Cardiac muscle cell (in vitro differentiated cells and primary cell): ENCODE results near the gene SPI1. TPM values are rescaled to one million over a fixed set of nuclear protein-coding genes. Genes with fewer than 3 reads are reported as not detected.
A peak's percentile ranks its signal among the peaks of the same experiment; 100 is the strongest.

Experiments used
- DNase-seq, 2 donors: peaks; one replicate each; pipeline versions ENCODE4 v3.0.0 to v3.0.0-alpha.2; 2010 to 2017; ENCODE audit warnings: low read depth in 1 of 2, low spot score in 1 of 2
- H3K27ac ChIP-seq: fragments of 200-600 bp; sonication (generic); 2 replicates; pipeline ENCODE4 v1.5.1; 2016
- H3K27me3 ChIP-seq: fragments of 200-600 bp; sonication (generic); 2 replicates; pipeline ENCODE4 v1.6.0; 2016; ENCODE audit warnings: control low read depth
- H3K36me3 ChIP-seq: fragments of 200-600 bp; sonication (generic); 2 replicates; pipeline ENCODE4 v1.5.1; 2016; ENCODE audit warnings: control low read depth
- H3K4me1 ChIP-seq: fragments of 200-600 bp; sonication (generic); 2 replicates; pipeline ENCODE4 v1.8.1; 2017; ENCODE audit warnings: low read depth, mild to moderate bottlenecking, mixed run types
- H3K4me3 ChIP-seq: fragments of 200-600 bp; sonication (generic); 2 replicates; pipeline ENCODE4 v1.5.1; 2016; ENCODE audit warnings: mild to moderate bottlenecking
- H3K9me3 ChIP-seq: fragments of 200-600 bp; sonication (generic); 2 replicates; pipeline ENCODE4 v1.5.1; 2017; ENCODE audit warnings: low read depth, mild to moderate bottlenecking, control low read depth
- polyA plus RNA-seq: library from polyadenylated mRNA; unstranded; fragments of >200 nt; fragmentation: Nextera tagmentation; extraction: Ambion mirVana; gene quantifications from 2 replicates; pipeline ENCODE4 v1.2.1, GENCODE V29; 2016
- total RNA-seq: library from RNA; depleted of rRNA; stranded (reverse); fragments of >200 nt; gene quantifications from 2 replicates; pipeline ENCODE4 v1.2.3, GENCODE V29; 2016
- TF ChIP-seq, protein P1 (sequence below): IDR thresholded peaks from 2 replicates; pipeline ENCODE4 v1.5.1; 2012; ENCODE audit warnings: low read depth, mild to moderate bottlenecking, low read length

Gene SPI1
- total and polyA plus RNA-seq, 2 experiments from 2014 or later = 0.56 TPM; not detected in 1

DNA sequence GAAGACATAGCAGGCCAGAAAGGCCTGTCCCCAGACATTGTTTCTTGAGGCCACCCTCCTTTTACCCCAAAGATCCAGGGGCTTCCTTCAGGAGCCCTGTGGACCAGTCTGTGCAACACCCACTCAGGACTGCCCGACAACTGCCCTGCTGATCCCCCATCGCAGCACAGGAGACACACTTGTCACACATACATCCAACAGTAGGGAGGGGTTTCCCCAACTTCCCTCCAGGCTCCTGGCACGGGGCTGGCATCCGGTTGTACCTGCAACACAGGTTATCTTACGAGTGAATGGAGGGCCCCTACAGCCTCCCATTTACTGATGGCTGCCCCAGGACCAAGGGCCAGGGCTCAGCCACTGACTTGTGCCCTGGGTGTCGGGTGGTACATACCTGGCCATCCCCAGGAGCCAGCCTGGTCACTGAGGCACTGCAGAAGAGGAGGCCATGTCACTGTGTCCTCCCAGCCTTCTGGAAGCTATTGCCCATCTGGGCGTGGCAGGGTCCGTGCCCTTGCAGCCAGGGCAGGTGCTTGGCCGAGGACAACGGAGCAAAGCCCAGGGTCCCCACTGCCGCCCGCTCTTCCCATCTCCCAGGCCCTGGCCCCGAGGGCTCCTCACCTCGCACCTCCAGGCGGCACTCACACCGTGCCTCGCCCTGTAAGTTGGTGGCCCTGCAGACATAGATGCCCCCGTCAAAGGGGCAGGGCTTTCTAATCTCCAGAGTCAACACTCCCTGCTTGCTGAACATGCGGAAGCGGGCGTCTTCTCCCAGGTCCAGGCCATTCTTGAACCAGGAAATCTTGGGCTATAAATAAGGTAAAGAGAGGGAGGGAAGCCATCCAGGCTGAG, 46.7 kb downstream of the SPI1 start:
- Histone ChIP-seq H3K9me3 (no peaks in the 10 kb centered on the region), H3K27ac (peak overlapping the region; percentile 85), H3K4me3 (no peak overlapping the region), H3K36me3 (peaks cover 70% of the 10 kb centered on the region), H3K4me1 (no peaks in the 10 kb centered on the region), H3K27me3 (no peaks in the 10 kb centered on the region)
- no peak for DNase-seq
- TF ChIP-seq, protein P1, sequence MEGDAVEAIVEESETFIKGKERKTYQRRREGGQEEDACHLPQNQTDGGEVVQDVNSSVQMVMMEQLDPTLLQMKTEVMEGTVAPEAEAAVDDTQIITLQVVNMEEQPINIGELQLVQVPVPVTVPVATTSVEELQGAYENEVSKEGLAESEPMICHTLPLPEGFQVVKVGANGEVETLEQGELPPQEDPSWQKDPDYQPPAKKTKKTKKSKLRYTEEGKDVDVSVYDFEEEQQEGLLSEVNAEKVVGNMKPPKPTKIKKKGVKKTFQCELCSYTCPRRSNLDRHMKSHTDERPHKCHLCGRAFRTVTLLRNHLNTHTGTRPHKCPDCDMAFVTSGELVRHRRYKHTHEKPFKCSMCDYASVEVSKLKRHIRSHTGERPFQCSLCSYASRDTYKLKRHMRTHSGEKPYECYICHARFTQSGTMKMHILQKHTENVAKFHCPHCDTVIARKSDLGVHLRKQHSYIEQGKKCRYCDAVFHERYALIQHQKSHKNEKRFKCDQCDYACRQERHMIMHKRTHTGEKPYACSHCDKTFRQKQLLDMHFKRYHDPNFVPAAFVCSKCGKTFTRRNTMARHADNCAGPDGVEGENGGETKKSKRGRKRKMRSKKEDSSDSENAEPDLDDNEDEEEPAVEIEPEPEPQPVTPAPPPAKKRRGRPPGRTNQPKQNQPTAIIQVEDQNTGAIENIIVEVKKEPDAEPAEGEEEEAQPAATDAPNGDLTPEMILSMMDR = no peak

DNA sequence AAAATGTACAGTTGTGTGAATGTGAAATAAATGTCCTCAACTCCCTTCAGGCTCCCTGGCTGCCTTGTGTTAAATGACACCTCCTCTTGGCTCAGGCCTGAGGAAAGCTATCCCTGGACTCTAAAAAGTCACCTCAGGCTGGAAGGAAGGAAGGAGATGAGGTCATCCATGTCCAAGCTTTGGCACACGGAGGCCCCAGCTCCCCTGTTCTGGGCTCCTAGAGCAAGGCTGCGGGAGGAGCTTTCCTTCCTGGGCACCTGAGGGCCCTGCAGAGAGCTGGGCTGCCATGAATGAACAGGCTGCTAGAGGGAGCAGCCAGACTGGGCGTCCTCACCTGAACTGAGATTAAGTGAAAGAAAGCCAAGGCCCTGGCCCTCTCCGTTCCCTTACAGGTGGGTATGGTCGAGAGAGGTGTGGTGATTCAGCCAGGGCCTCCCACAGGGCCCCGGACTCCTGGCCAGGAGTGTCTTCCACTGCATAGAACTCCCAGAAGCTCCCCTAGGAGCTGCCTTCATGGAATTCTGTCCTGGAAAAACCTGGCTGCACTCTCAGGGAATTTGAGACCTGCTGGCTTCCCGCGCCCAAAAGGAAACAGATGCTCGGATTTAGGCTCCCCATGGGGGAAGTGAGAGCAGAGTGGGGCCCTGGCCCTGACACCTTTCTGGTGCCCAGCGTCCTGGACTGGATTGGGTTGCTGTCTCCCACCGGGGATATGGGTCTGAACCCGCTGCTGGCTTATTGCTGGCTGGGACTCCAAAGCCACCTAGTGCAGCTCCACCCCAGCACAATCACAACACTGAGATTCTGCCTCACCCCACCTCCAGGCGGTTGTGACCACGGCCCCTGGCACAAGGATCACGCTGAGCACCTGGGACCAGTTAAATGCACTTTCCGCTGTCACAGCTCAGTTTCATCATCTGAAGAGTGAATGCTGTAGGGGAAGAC, 48.1 kb downstream of the SPI1 start:
- Histone ChIP-seq H3K27ac (peak overlapping the region; percentile 85), H3K36me3 (peaks cover 60% of the 10 kb centered on the region), H3K27me3 (no peaks in the 10 kb centered on the region), H3K4me1 (no peaks in the 10 kb centered on the region), H3K9me3 (no peaks in the 10 kb centered on the region), H3K4me3 (no peak overlapping the region)
- DNase-seq = peak in 1 of 2 donors; percentile 12
- TF ChIP-seq, protein P1 = no peak

DNA sequence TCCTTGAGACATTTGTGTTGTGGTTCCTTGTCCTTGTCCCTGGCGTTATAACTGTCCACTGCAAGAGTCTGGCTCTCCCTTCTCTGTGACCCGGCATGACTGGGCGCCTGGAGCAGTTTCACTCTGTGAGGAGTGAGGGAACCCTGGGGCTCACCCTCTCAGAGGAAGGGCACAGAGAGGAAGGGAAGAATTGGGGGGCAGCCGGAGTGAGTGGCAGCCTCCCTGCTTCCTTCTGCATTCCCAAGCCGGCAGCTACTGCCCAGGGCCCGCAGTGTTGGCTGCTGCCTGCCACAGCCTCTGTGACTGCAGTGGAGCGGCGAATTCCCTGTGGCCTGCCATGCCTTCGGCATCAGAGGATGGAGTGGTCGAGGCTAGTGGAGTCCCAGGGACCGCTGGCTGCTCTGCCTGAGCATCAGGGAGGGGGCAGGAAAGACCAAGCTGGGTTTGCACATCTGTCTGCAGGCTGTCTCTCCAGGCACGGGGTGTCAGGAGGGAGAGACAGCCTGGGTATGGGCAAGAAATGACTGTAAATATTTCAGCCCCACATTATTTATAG, 48.8 kb downstream of the SPI1 start:
- TF ChIP-seq, protein P1 = no peak
- no peaks in the 10 kb centered on the region for H3K4me1 ChIP-seq
- H3K27me3 ChIP-seq = no peaks in the 10 kb centered on the region
- peak overlapping the region; percentile 85 for H3K27ac ChIP-seq
- H3K9me3 ChIP-seq = no peaks in the 10 kb centered on the region
- no peak for DNase-seq
- peaks cover 52% of the 10 kb centered on the region for H3K36me3 ChIP-seq
- no peak overlapping the region for H3K4me3 ChIP-seq

DNA sequence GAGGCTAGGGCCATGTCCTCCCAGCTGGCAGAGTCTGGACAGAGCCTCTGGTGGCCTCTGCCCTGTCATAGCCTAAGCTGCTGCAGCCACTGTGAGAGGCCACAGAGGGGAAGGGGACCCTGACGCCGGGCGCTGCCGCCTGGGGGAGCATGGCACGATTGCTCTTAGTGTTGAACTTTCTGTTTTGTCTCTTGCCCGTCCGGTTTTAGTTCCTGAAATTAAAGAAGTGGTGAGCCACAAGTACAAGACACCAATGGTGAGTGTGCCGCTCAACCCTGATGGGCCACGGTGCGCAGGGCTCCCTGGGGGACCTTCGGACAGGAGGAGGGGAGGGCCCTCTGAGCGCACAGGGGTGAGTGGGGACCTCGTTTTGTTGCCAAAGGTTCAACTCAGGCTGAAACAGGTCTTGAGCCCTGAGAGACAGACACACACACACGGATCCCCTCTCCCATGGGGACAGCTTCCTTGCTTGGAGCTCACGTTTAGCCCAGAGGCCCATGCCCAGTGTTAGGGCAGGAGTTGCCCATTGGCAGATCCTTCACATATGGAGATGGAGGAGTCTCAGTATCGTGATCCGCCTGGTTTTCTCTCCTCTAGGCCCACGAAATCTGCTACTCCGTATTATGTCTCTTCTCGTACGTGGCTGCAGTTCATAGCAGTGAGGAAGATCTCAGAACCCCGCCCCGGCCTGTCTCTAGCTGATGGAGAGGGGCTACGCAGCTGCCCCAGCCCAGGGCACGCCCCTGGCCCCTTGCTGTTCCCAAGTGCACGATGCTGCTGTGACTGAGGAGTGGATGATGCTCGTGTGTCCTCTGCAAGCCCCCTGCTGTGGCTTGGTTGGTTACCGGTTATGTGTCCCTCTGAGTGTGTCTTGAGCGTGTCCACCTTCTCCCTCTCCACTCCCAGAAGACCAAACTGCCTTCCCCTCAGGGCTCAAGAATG, 49.6 kb downstream of the SPI1 start:
- H3K36me3 ChIP-seq = peaks cover 45% of the 10 kb centered on the region
- DNase-seq = no peak

More for the DNA sequence above, 49.6 kb downstream of the SPI1 start:
- H3K27me3 ChIP-seq = no peaks in the 10 kb centered on the region
- H3K27ac ChIP-seq = peak overlapping the region; percentile 85
- no peaks in the 10 kb centered on the region for H3K4me1 ChIP-seq
- no peak overlapping the region for H3K4me3 ChIP-seq
- TF ChIP-seq, protein P1 = no peak
- no peaks in the 10 kb centered on the region for H3K9me3 ChIP-seq
